B cell (primary cell): Measurements from ENCODE around the gene SLC4A11. TPM values are rescaled to one million over a fixed set of nuclear protein-coding genes. Genes with fewer than 3 reads are reported as not detected.

ENCODE experiments used
- ATAC-seq: fragments of 200-7000 bp; cut with Tn5 transposase; one replicate; pipeline ENCODE4 v1.10.0; 2021; ENCODE audit warnings: low read depth, mild to moderate bottlenecking, moderate number of reproducible peaks, moderate library complexity
- CTCF ChIA-PET: fragments of 350-600 bp; sonication (Branson Sonifier 250); formaldehyde crosslinking; loops from one replicate; lab custom pipeline; 2021; ENCODE audit warnings: antibody characterized with exemption, inconsistent platforms; lab: Charles Lee
- POLR2A ChIA-PET: fragments of 350-600 bp; sonication (Branson Sonifier 250); formaldehyde crosslinking; loops from one replicate; lab custom pipeline; 2021; ENCODE audit warnings: antibody characterized with exemption; lab: Charles Lee
- DNase-seq: peaks from one replicate; pipeline ENCODE4 v3.0.0; 2013
- H2AFZ ChIP-seq: 2 replicates; pipeline ENCODE4 v1.6.1; 2012; ENCODE audit warnings: mild to moderate bottlenecking, low read depth, low read length; ENCODE audit not compliant: insufficient read depth, poor library complexity, severe bottlenecking
- H3K27ac ChIP-seq, 2 donors: 1 replicate in 1 of 2; 2 replicates in 1 of 2; pipeline ENCODE4 v1.5.1; 2012 to 2013; ENCODE audit warnings: low read length in 2 of 2, mild to moderate bottlenecking in 2 of 2, moderate library complexity in 1 of 2
- H3K27me3 ChIP-seq, 4 experiments: fragments of 200-600 bp in 1 of 4; sonication (generic) in 1 of 4; replicated peaks in 1 of 4; 1 replicate in 2 of 4; 2 replicates in 2 of 4; pipeline versions ENCODE4 v1.6.1 to v1.7.0; 2013 to 2016; ENCODE audit warnings: low read length in 3 of 4, mild to moderate bottlenecking in 2 of 4, mixed read lengths in 1 of 4, moderate library complexity in 1 of 4; ENCODE audit not compliant: insufficient read depth in 4 of 4, control insufficient read depth in 3 of 4; ENCODE audit errors: control extremely low read depth in 1 of 4
- H3K36me3 ChIP-seq, 2 experiments: replicated peaks in 1 of 2; 1 replicate in 1 of 2; 2 replicates in 1 of 2; pipeline versions ENCODE4 v1.6.1 to v1.7.1; 2013; ENCODE audit warnings: low read length in 1 of 2; ENCODE audit not compliant: insufficient read depth in 2 of 2, control insufficient read depth in 1 of 2; ENCODE audit errors: control extremely low read depth in 1 of 2, extremely low read depth in 1 of 2
- H3K4me1 ChIP-seq, 2 donors: fragments of 200-600 bp in 1 of 2; sonication (generic) in 1 of 2; 1 replicate in 1 of 2; 2 replicates in 1 of 2; pipeline versions ENCODE4 v1.5.1 to v1.6.1; 2013 to 2017; ENCODE audit warnings: low read length in 2 of 2; ENCODE audit not compliant: control insufficient read depth in 2 of 2, insufficient read depth in 2 of 2
- H3K4me2 ChIP-seq: replicated peaks from 2 replicates; pipeline ENCODE3; 2012; ENCODE audit warnings: mild to moderate bottlenecking, low read depth, low read length; ENCODE audit not compliant: poor library complexity, severe bottlenecking
- H3K4me3 ChIP-seq, 5 experiments: fragments of 200-600 bp in 1 of 5; sonication (generic) in 1 of 5; 1 replicate in 3 of 5; 2 replicates in 2 of 5; pipeline versions ENCODE4 v1.5.1 to v1.7.0; 2011 to 2016; ENCODE audit warnings: low read length in 4 of 5, mild to moderate bottlenecking in 4 of 5, low read depth in 2 of 5, control low read depth in 1 of 5, moderate library complexity in 1 of 5; ENCODE audit not compliant: insufficient read depth in 1 of 5; ENCODE audit errors: control extremely low read depth in 1 of 5, extremely low read depth in 1 of 5
- H3K79me2 ChIP-seq: fragments of 200-600 bp; sonication (generic); one replicate; pipeline ENCODE4 v1.6.0; 2016; ENCODE audit warnings: low read length; ENCODE audit not compliant: control insufficient read depth, insufficient read depth
- H3K9ac ChIP-seq: fragments of 200-600 bp; sonication (generic); 2 replicates; pipeline ENCODE4 v1.6.1; 2017; ENCODE audit warnings: mild to moderate bottlenecking, low read length, moderate library complexity
- H3K9me3 ChIP-seq, 3 donors: one replicate each; pipeline versions ENCODE4 v1.6.1 to v1.7.1; 2013; ENCODE audit warnings: low read length in 2 of 3; ENCODE audit not compliant: control insufficient read depth in 2 of 3, insufficient read depth in 1 of 3; ENCODE audit errors: control extremely low read depth in 1 of 3
- H4K20me1 ChIP-seq: 2 replicates; pipeline ENCODE4 v1.6.0; 2012; ENCODE audit warnings: mild to moderate bottlenecking, low read length; ENCODE audit not compliant: insufficient read depth, control insufficient read depth, poor library complexity, severe bottlenecking
- H3K27ac Mint-ChIP-seq: one replicate; pipeline ENCODE4 v1.8.0; 2021; ENCODE audit warnings: mixed read lengths
- H3K27me3 Mint-ChIP-seq: one replicate; pipeline ENCODE4 v1.8.0; 2021; ENCODE audit warnings: mixed read lengths
- H3K4me1 Mint-ChIP-seq: one replicate; pipeline ENCODE4 v1.8.0; 2021; ENCODE audit warnings: mixed read lengths
- H3K4me3 Mint-ChIP-seq: one replicate; pipeline ENCODE4 v1.8.0; 2021; ENCODE audit warnings: mixed read lengths
- H3K9me3 Mint-ChIP-seq: one replicate; pipeline ENCODE4 v1.8.0; 2022; ENCODE audit warnings: mixed read lengths; ENCODE audit not compliant: insufficient read depth
- CTCF ChIP-seq: fragments of 200-600 bp; IDR thresholded peaks from one replicate; pipeline ENCODE4 v1.8.0; 2022; ENCODE audit warnings: antibody characterized with exemption, mild to moderate bottlenecking
- EZH2 ChIP-seq: IDR thresholded peaks from 2 replicates; pipeline ENCODE4 v1.6.1; 2012; ENCODE audit warnings: borderline replicate concordance, low read depth, mild to moderate bottlenecking, moderate library complexity, low read length; ENCODE audit not compliant: insufficient read depth, poor library complexity, severe bottlenecking
- WGBS: methylation state at CpG from one replicate; pipeline ENCODE4 v1.1.5; 2013; ENCODE audit warnings: missing lambda C conversion rate; ENCODE audit not compliant: insufficient coverage; 5-methylcytosine and 5-hydroxymethylcytosine counted together
- intact Hi-C: fragments of 100-400 bp; cut with micrococcal nuclease; formaldehyde crosslinking; loops from one replicate; pipeline ENCODE4 v1.10.0; 2022
- polyA plus RNA-seq: library from polyadenylated mRNA; depleted of rRNA; stranded (reverse); fragments of >200 nt; gene quantifications from 2 replicates; pipeline ENCODE4 v1.2.3, GENCODE V29; 2012
- total RNA-seq, 2 donors: library from RNA; stranded (reverse); fragments of 120-200 nt in 1 of 2; gene quantifications; 1 replicate in 1 of 2; 2 replicates in 1 of 2; pipeline versions ENCODE4 v1.2.3 to v1.2.4, GENCODE V29; 2013 to 2022

SLC4A11 gene
- total and polyA plus RNA-seq, 2 donors (not counting 1 experiment from before 2014, with no cell fraction given), result 0.85 to 1.6 TPM

- ChIA-PET CTCF (interaction anchor here (1.5 to 2.3 kb wide), 2 partner anchors 16 to 19 kb away, joined by 6 read pairs; no protein-coding TSS in a partner anchor), POLR2A (interaction anchor here (0.6 kb wide), 1 partner anchor 14 kb away, joined by 3 read pairs; no protein-coding TSS in a partner anchor)
- TF ChIP-seq EZH2 (peak; percentile 14), CTCF (no peak)
- peaks cover 19% of the 10 kb centered on the region for H3K4me1 Mint-ChIP-seq
- peaks cover 18 to 22% of the 10 kb centered on the region in 2 donors for H3K4me1 ChIP-seq
- DNase-seq, result peak; percentile 69
- no peaks in the 10 kb centered on the region for H4K20me1 ChIP-seq
- no peaks in the 10 kb centered on the region for H3K36me3 ChIP-seq
- H3K4me3 ChIP-seq, result peak overlapping the region; percentile 23 to 64 (median 56)
- H3K27ac Mint-ChIP-seq, result no peak overlapping the region
- intact Hi-C loops, result loop anchor here (2.0 kb wide), 1 partner anchor 16 kb away; no protein-coding TSS in a partner anchor
- H3K27me3 Mint-ChIP-seq, result peaks cover 47% of the 10 kb centered on the region
- H3K4me2 ChIP-seq, result peak overlapping the region; percentile 82
- ATAC-seq, result peak; percentile 67
- H3K27ac ChIP-seq, result no peak overlapping the region
- H3K9ac ChIP-seq, result peak overlapping the region; percentile 67
- WGBS, result under 1% methylated on average over 48 of the region's 48 CpGs
- peaks cover 0 to 19% (median 0%) of the 10 kb centered on the region in 3 donors for H3K9me3 ChIP-seq
- peaks cover 0 to 72% (median 23%) of the 10 kb centered on the region in 4 experiments for H3K27me3 ChIP-seq
- H2AFZ ChIP-seq, result peak overlapping the region; percentile 79
- no peaks in the 10 kb centered on the region for H3K79me2 ChIP-seq
- H3K9me3 Mint-ChIP-seq, result no peaks in the 10 kb centered on the region
- peak overlapping the region; percentile 83 for H3K4me3 Mint-ChIP-seq
Measured at GRCh38 chr20:3238616-3239025, 369 bp downstream of the SLC4A11 start.

GRCh38 chr20:3237958-3238615 lies 903 bp downstream of the SLC4A11 start:
- peak; percentile 31 for DNase-seq
- H3K36me3 ChIP-seq, result no peaks in the 10 kb centered on the region
- Mint-ChIP-seq H3K27me3 (peaks cover 47% of the 10 kb centered on the region), H3K9me3 (no peaks in the 10 kb centered on the region), H3K27ac (no peak overlapping the region), H3K4me3 (peak overlapping the region; percentile 83), H3K4me1 (peaks cover 19% of the 10 kb centered on the region)
- H4K20me1 ChIP-seq, result no peaks in the 10 kb centered on the region
- 5% methylated on average over 58 of the region's 59 CpGs for WGBS
- H3K27me3 ChIP-seq, result peaks cover 0 to 72% (median 23%) of the 10 kb centered on the region in 4 experiments
- H3K9me3 ChIP-seq, result peaks cover 0 to 19% (median 0%) of the 10 kb centered on the region in 3 donors
- peak overlapping the region; percentile 67 for H3K9ac ChIP-seq
- H3K4me2 ChIP-seq, result peak overlapping the region; percentile 82
- H3K79me2 ChIP-seq, result no peaks in the 10 kb centered on the region
- H2AFZ ChIP-seq, result peak overlapping the region; percentile 79
- ATAC-seq, result no peak
- no peak overlapping the region for H3K27ac ChIP-seq
- ChIA-PET CTCF (interaction anchor here (1.5 to 2.3 kb wide), 2 partner anchors 15 to 19 kb away, joined by 6 read pairs; no protein-coding TSS in a partner anchor), POLR2A (interaction anchor here (0.6 kb wide), 1 partner anchor 13 kb away, joined by 3 read pairs; no protein-coding TSS in a partner anchor)
- peak overlapping the region in 4 of 5 experiments; percentile 45 to 64 (median 56) for H3K4me3 ChIP-seq
- TF ChIP-seq EZH2, result peak; percentile 34
- no peak for TF ChIP-seq CTCF
- intact Hi-C loops, result loop anchor here (2.0 kb wide), 1 partner anchor 15 kb away; no protein-coding TSS in a partner anchor
- peaks cover 18 to 22% of the 10 kb centered on the region in 2 donors for H3K4me1 ChIP-seq
